Ovary (tissue), 3 donors: Measurements from ENCODE around the gene STAT5A.

Experiments used
- CTCF ChIP-seq, 3 donors: fragments of 450-650 bp in 2 of 3; fragments of 200-600 bp in 1 of 3; IDR thresholded peaks; one replicate each; pipeline versions ENCODE4 v1.5.1 to v1.8.0; 2016 to 2022; ENCODE audit warnings: antibody characterized with exemption in 3 of 3, mild to moderate bottlenecking in 1 of 3
- EP300 ChIP-seq: sonication (generic); formaldehyde crosslinking; IDR thresholded peaks from one replicate; pipeline ENCODE4 v1.6.1; 2017; ENCODE audit warnings: antibody characterized with exemption
- POLR2A ChIP-seq: fragments of 450-650 bp; IDR thresholded peaks from one replicate; pipeline ENCODE4 v1.6.1; 2017; ENCODE audit warnings: antibody characterized with exemption, mild to moderate bottlenecking, moderate library complexity
- donor health status: DM: no; HTN: no; CAD: no.

- TF ChIP-seq POLR2A = no peak
- TF ChIP-seq CTCF (IDR thresholded peaks at IDR 0.05) = no peak
- no peak for TF ChIP-seq EP300
Observed at GRCh38 chr17:42290577-42290976, 2.3 kb downstream of the STAT5A start.
